Stimulated activated CD4-positive, alpha-beta T cell treated with anti-CD3 and anti-CD28 coated beads, Interleukin-1b, Interleukin-23, amount 100 ng/mL, for 4 hours (primary cell): ENCODE measurements around the gene FBXW11.

Experiments
- DNase-seq, 2 donors: peaks; one replicate each; pipeline ENCODE4 v3.0.0-alpha.2; 2020; ENCODE audit warnings: low read depth in 2 of 2

The FBXW11 gene

DNA sequence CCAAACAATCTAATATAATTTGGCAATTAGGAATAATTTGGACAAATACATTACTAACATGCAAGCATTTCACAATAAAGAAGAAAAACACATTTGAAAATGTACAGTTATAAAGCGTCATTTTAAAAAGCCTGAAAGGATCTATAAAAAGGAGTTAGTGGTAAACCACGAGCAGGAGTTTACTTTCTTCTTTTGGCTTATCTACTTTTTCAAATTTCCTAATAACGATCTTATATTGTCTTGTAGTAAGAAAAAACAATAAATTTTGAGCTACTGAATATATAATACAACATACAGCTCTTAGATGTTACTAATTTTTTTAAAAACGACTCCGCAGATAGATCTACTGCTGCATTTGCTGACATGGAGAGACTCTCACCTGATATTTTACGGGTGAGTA, 141.0 kb downstream of the FBXW11 start:
- DNase-seq, result no peak

DNA sequence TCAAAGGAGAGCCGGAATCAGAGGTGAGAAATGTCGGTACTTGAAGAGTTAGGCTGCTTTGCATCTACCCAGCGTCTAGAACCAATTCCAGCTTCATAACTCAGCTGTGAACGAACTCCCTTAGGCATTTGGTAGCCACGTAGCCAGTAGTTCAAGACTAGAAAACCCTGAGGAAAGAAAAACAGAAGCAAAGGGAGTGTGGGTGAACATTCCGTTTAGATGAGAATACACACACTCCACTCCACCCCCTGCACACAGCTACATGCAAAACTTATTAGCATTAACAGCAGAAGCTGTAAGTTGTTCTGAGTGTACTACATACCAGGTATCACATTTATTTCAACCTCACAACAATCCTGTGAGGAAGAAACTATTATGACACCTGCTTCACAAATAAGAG, 142.5 kb downstream of the FBXW11 start:
- DNase-seq, result no peak

GRCh38 chr5:171862624-171863023, 143.8 kb downstream of the FBXW11 start:
- no peak for DNase-seq

GRCh38 chr5:171861381-171861780, 145.1 kb downstream of the FBXW11 start:
- DNase-seq, result no peak

DNA sequence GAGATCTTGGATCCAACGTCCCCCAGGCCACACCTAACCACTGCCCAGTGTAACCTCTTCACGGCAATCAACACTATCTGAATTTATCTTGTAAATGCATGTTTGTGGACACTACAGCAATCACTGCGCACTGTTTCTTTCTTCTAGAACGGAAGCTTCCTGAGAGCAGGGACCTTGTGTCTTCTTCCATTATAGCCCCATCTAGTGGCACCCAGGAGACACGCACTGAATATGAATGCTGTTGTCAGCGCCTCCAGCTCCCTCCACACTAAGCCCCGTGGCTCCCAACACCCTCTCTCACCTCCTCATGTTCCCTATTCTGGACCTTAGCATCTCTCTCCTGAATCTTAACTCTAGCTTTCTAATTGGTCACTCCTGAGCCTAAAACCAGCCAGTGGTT, 148.1 kb downstream of the FBXW11 start:
- no peak for DNase-seq

GRCh38 chr5:171857489-171857876, 149.0 kb downstream of the FBXW11 start:
- DNase-seq, result no peak

- DNase-seq, result no peak
Observed at GRCh38 chr5:171855798-171856763, 150.4 kb downstream of the FBXW11 start.

- DNase-seq, result no peak
Observed at GRCh38 chr5:171855265-171855664, 151.2 kb downstream of the FBXW11 start.

DNA sequence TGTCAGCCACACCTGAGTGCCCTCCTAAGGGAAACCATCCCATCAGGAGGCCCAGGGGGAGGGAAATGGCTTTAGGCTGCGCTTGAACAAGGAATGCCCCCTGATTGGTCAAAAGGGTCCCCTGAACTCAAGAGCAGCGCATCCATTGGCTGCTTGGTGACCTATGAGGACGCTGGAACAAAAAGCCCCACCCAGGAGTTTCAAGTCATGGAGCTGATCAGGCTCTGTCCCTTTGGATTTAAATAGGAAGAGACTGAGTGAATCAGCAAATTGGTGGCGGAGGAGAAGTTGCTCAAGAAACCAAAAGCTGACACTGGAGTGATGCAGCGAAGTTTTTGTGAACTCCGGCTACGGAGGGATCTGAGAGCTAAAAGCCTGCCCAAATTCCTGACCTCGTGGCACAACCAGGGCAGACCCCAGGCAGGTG, 154.2 kb downstream of the FBXW11 start:
- no peak for DNase-seq

DNA sequence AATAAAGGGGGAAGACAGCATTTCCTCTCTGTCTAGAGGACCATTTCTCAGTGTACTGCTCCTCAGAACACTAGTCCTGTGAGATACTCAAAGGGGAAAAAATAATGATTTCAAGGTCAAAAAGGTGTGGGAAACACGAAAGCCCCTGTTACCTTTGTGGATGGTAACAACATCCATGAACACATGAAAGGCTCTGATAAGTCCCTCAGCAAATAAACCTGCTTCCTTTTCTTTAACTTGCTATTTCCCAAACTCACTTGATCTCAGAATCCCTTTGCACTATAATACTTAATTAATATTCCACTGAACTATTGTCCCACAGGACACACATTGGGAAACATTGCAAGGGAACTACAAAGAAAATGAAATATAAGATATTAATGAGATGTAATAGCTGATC, 155.2 kb downstream of the FBXW11 start:
- no peak for DNase-seq

DNA sequence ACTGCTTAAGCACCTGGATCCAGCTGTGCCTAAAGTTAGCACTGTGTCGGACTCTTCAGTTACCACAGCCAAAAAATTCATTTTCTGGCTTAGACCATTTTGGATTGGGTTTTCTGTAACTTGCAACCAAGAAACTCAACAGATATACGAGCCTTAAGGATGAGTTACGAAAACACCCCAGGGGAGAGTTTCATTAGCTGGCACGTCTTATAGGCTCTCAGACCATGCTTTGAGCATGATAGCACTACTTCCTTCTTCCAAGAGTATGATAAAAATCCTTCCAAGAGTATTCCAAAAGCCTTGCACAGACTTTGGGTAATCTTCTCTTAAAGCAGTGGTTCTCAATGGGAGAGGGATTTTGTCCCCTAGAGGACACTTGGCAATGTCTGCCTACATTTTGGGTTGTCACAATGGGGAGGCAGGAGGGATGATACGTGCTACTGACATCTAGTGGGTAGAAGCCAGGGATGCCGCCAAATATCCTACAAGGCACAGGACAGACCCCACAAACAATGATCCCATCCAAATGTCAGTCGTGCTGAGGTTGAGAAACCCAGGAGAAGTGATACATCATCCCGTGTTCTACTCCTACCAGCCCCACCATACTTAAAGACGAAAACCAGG, 156.0 kb downstream of the FBXW11 start:
- no peak for DNase-seq

DNA sequence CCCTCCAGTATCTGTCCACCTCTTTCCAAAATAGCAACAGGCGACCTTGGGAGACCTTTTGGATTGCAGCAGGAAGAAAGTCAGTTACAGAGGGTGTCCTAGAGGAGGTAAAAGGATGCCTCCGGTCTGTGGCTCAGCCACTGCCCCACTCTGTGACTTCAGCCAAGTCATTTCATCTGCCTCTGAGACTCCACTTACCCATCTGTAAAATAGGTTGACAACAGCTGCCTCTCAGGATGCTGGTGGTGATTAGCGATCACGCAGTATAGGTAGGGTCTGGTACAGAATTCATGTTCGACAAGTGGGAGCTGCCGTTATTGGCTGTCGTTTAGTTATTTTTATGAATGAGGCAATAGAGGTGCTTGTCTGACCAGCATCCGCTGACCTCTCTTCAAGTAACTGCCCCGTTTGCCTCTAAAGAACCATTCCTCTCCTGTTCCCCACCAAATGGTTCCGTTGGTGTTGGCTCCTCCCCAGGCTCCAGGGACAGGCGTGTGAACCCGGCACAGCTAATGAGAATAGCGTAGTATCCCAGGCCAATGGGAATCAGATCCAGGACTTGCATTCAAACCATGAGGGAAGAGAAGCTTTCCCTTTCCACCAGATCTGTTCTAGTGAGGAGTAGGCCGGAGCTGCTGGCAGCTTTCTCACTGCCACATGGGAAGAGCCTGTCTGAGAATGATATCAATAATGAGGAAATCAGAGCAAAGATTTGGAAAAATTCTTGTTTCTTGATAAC, 156.7 kb downstream of the FBXW11 start:
- no peak for DNase-seq

DNA sequence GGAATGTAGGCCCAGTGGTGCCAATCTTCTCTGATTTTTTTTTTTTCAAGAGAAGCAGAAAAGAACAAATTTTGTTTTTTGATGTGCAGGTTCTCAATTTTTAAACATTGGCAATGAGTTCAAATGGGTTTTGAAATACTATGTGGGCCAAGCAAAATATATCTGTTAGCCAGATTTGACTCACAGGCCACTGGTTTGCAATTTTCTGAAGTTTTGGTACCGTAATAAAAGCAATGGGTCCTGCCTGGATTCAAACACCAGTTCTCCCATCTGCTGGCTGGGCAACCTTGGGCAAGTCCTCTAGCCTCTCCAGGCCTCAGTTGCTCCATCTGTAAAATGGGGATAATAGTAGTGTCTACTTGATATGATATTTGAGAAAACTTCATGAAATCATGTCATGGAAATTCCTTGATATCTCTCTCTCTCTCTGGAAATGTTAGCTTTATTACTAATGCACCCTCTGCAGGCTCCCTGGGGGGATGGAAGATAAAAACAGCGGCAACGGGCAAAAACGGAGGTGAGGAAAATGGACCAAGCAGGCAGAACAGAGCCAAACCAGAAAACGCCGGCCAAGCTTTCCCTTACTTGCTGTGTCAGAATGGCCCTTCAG, 157.4 kb downstream of the FBXW11 start:
- DNase-seq, result no peak

GRCh38 chr5:171848486-171848885, 158.0 kb downstream of the FBXW11 start:
- no peak for DNase-seq

DNA sequence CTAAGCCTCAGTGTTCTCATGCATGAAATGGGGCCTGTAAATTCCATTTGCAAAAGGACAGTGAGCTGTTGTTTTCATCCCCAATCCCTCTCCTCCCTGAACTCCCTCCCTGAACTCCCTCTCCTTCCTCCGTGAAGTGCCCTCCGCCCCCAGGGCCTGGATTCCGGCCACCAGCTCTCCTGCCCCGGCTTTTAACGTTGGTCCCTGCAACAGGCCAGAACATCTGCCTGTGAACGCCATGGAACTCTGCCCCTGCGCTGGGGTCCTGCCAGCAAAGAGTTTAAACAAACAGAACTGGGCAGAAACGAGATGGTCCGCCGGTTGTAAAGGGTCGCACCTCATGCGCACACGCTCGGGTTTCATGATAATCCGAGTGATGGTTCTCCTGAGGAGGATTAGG, 158.4 kb downstream of the FBXW11 start:
- no peak for DNase-seq

DNA sequence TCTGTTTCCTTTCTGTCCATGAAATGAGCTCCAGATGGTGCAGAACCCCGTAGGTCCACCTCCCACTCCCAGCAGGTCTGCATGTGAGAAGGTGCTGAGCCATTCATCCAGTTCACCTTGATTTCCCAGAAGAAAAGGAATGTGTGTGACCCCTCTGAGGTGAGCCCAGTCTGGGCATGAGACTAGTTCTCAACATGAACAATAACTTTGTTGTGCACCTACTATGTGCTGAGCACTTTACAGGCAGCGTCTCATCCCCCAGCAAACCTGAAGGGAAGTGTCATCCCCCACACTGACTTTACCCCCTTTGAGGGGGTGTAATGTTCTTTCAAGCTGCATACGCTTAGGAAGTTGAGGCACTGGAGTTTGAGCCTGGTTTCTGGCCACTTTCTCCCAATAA, 159.4 kb downstream of the FBXW11 start:
- DNase-seq, result no peak

DNA sequence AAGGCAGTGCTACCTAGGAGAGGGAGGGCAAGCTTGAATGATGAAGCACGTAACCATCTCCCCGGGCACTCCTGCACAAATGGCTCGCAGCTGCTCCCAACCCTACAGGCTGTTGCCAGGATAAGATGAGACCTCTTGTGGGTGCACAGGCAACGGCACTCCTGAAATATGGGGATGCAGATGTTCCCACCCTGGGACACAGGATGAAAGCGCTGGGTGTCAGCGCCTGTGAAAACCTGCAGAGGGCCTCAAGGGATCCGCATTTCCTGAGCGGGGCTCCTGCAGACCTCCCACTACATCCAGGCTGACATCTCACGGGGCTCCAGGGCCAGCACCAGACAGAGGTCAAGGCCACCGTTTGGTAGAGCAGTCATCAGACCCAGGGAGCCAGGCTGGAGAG, 160.1 kb downstream of the FBXW11 start:
- DNase-seq, result no peak

DNA sequence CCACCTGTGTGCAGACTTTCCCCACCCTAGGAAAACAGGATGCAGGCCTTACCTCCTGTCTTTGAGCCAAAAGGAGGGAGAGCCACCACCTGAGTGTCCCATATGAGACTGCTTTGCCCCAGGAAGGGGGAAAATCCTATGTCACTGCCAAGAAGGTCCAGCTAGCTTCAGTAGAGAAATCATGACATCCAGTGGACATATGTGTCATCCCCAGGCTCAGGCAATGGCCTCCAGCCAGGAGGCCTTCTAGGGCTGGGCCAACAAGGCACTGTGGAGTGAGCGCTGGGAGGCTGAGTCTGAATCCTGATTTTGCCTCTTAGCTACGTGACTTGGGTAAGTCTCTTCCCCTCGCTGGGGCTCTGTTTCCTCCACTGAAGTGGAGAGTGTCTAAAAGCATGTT, 160.6 kb downstream of the FBXW11 start:
- DNase-seq, result no peak

GRCh38 chr5:171845040-171845630, 161.3 kb downstream of the FBXW11 start:
- DNase-seq, result no peak

DNA sequence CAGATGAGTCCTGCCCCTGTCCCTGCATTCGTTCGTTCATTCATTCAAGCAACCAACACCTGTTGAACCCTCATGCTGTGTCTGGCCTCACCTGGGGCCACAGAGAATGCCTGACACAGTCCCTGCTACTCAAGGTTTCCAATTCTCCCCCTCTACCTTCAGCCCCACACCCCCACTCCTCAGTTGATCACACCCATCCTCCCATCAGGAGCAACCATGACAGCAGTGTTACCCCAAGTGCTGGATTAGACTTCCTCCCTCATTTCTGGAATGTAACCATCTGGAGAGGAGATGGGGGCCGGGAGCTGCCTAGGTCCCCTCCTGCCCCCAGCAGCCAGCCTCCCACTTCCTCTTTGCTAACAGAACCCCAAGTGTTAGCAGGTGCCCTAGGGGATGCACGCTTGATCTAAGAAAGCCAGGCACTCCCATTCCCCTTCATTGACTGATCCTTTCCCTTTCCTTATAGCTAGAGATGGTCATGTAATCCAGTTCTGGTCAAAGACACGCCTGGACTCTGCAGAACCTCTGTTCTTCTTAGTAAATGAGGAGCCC, 163.6 kb downstream of the FBXW11 start:
- DNase-seq, result no peak

DNA sequence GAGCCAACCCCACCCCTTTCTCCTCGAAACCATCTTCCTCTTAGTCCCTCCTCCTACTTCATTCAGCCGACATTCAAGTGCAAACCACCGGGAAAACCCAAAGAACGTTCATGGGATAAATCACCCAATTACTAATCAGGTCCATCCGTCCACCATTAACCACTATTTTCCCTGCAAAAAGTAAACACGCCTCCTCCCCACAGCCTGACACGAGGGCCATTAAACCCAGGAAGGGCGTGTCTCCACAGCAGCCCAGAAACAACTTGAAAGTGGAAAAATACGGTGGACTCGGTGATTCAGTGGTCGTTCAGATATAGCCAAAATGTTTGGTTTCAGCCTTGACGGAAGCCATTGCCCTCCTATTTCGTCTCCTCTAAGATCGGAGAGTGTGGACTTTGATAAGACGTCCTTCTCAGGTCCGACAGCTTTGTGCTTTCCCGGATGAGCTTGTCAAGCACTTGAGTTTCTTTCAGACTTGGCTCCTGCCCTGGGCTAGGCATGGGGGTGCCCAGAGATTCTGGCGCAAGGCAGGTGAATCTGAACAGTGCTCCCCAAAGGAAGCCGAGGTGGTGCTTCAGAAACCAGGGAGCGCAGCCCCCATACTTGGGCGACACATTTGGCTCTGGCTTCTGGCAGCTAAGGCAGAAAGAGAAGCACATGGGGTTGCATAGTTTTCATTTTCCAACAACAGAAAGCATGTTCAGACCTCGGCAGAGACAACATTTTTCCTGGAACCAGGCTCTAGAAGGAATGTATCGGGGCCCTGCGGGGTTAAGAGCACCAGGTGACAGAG, 164.3 kb downstream of the FBXW11 start:
- DNase-seq, result no peak
